CD14-positive monocyte (primary cell): ENCODE measurements around the gene TM2D1. TPM values are rescaled to one million over a fixed set of nuclear protein-coding genes. Genes with fewer than 3 reads are reported as not detected.

Experiments used
- DNase-seq, 3 donors: peaks; one replicate each; pipeline ENCODE4 v3.0.0-alpha.2; 2011 to 2022
- H2AFZ ChIP-seq: 2 replicates; pipeline ENCODE4 v1.6.0; 2012; ENCODE audit warnings: mild to moderate bottlenecking, low read depth, low read length, inconsistent platforms; ENCODE audit not compliant: insufficient read depth, poor library complexity, severe bottlenecking
- H3K27ac ChIP-seq, 2 donors: 1 replicate in 1 of 2; 2 replicates in 1 of 2; pipeline ENCODE4 v1.5.1; 2012 to 2013; ENCODE audit warnings: low read length in 2 of 2, control low read depth in 1 of 2, inconsistent platforms in 1 of 2, low read depth in 1 of 2, mild to moderate bottlenecking in 1 of 2
- H3K27me3 ChIP-seq, 2 donors: one replicate each; pipeline versions ENCODE4 v1.6.0 to v1.6.1; 2011 to 2013; ENCODE audit warnings: low read length in 2 of 2; ENCODE audit not compliant: control insufficient read depth in 2 of 2, insufficient read depth in 2 of 2
- H3K36me3 ChIP-seq, 2 donors: replicated peaks in 1 of 2; 1 replicate in 1 of 2; 2 replicates in 1 of 2; pipeline versions ENCODE4 v1.5.1 to v1.6.1; 2012 to 2013; ENCODE audit warnings: low read length in 2 of 2, control low read depth in 1 of 2, inconsistent platforms in 1 of 2, mild to moderate bottlenecking in 1 of 2; ENCODE audit not compliant: insufficient read depth in 2 of 2, control insufficient read depth in 1 of 2
- H3K4me1 ChIP-seq, 2 donors: 1 replicate in 1 of 2; 2 replicates in 1 of 2; pipeline versions ENCODE4 v1.5.1 to v1.6.1; 2012 to 2013; ENCODE audit warnings: low read length in 2 of 2, control low read depth in 1 of 2, inconsistent platforms in 1 of 2, mild to moderate bottlenecking in 1 of 2, moderate library complexity in 1 of 2; ENCODE audit not compliant: insufficient read depth in 2 of 2, control insufficient read depth in 1 of 2
- H3K4me2 ChIP-seq: replicated peaks from 2 replicates; pipeline ENCODE3; 2012; ENCODE audit warnings: low read length, moderate library complexity, mild to moderate bottlenecking; ENCODE audit not compliant: poor library complexity, severe bottlenecking; ENCODE audit errors: extremely low read depth
- H3K4me3 ChIP-seq, 3 experiments: fragments of 200-600 bp in 1 of 3; sonication (generic) in 1 of 3; replicated peaks in 1 of 3; 1 replicate in 2 of 3; 2 replicates in 1 of 3; pipeline ENCODE4 v1.5.1; 2011 to 2013; ENCODE audit warnings: low read length in 3 of 3, mild to moderate bottlenecking in 3 of 3, control low read depth in 2 of 3, low read depth in 2 of 3, inconsistent platforms in 1 of 3, moderate library complexity in 1 of 3
- H3K79me2 ChIP-seq: 2 replicates; pipeline ENCODE4 v1.6.0; 2012; ENCODE audit warnings: mild to moderate bottlenecking, control low read depth, inconsistent platforms, low read length, moderate library complexity; ENCODE audit not compliant: insufficient read depth
- H3K9ac ChIP-seq: 2 replicates; pipeline ENCODE4 v1.6.0; 2017; ENCODE audit warnings: low read length, mild to moderate bottlenecking; ENCODE audit not compliant: insufficient read depth, poor library complexity, severe bottlenecking
- H3K9me3 ChIP-seq, 2 donors: replicated peaks in 1 of 2; 1 replicate in 1 of 2; 2 replicates in 1 of 2; pipeline versions ENCODE4 v1.5.1 to v1.6.1; 2012 to 2013; ENCODE audit warnings: low read length in 2 of 2, control low read depth in 1 of 2; ENCODE audit not compliant: control insufficient read depth in 1 of 2, insufficient read depth in 1 of 2
- H4K20me1 ChIP-seq: 2 replicates; pipeline ENCODE4 v1.6.0; 2012; ENCODE audit warnings: mild to moderate bottlenecking, low read length, control low read depth, moderate library complexity; ENCODE audit not compliant: insufficient read depth
- H3K27ac Mint-ChIP-seq, 7 donors: one replicate each; pipeline ENCODE4 v1.8.0; 2020; ENCODE audit warnings: mild to moderate bottlenecking in 7 of 7, mixed read lengths in 7 of 7, moderate library complexity in 6 of 7, inconsistent platforms in 2 of 7
- H3K27me3 Mint-ChIP-seq, 3 donors: one replicate each; pipeline ENCODE4 v1.8.0; 2021 to 2022; ENCODE audit warnings: low read depth in 3 of 3, mild to moderate bottlenecking in 3 of 3, mixed read lengths in 3 of 3, moderate library complexity in 3 of 3, inconsistent platforms in 1 of 3
- H3K36me3 Mint-ChIP-seq, 2 donors: one replicate each; pipeline ENCODE4 v1.8.0; 2020; ENCODE audit warnings: mixed read lengths in 2 of 2, inconsistent platforms in 1 of 2, mild to moderate bottlenecking in 1 of 2
- H3K4me1 Mint-ChIP-seq: one replicate; pipeline ENCODE4 v1.8.0; 2020; ENCODE audit warnings: mild to moderate bottlenecking, mixed read lengths
- H3K4me3 Mint-ChIP-seq, 2 donors: one replicate each; pipeline ENCODE4 v1.8.0; 2020; ENCODE audit warnings: mild to moderate bottlenecking in 2 of 2, mixed read lengths in 2 of 2, moderate library complexity in 1 of 2
- H3K9me3 Mint-ChIP-seq, 7 donors: one replicate each; pipeline ENCODE4 v1.8.0; 2020 to 2022; ENCODE audit warnings: mixed read lengths in 7 of 7, mild to moderate bottlenecking in 6 of 7, moderate library complexity in 6 of 7, inconsistent platforms in 2 of 7
- WGBS: methylation state at CpG from one replicate; pipeline ENCODE4 v1.1.5; 2013; ENCODE audit warnings: missing lambda C conversion rate; ENCODE audit not compliant: insufficient coverage; 5-methylcytosine and 5-hydroxymethylcytosine counted together
- intact Hi-C, 2 donors: fragments of 100-400 bp; cut with micrococcal nuclease; formaldehyde crosslinking; loops; one replicate each; pipeline versions ENCODE4 v1.15.0 to v1.15.1; 2023
- polyA plus RNA-seq, 3 donors: library from polyadenylated mRNA; depleted of rRNA in 1 of 3; unstranded in 2 of 3; stranded (reverse) in 1 of 3; fragments of 300-500 nt in 2 of 3; fragments of >200 nt in 1 of 3; fragmentation: Illumina TruSeq in 2 of 3; gene quantifications; 1 replicate in 2 of 3; 2 replicates in 1 of 3; pipeline ENCODE4 v1.2.3, GENCODE V29; 2012 to 2021
- TF ChIP-seq, protein P1 (sequence below): fragments of 200-600 bp; IDR thresholded peaks from one replicate; pipeline ENCODE4 v1.8.0; 2022; ENCODE audit warnings: antibody characterized with exemption, mild to moderate bottlenecking

Gene TM2D1
- polyA plus RNA-seq, 3 donors: 32.6 to 46.6 (median 41.8) TPM

DNA sequence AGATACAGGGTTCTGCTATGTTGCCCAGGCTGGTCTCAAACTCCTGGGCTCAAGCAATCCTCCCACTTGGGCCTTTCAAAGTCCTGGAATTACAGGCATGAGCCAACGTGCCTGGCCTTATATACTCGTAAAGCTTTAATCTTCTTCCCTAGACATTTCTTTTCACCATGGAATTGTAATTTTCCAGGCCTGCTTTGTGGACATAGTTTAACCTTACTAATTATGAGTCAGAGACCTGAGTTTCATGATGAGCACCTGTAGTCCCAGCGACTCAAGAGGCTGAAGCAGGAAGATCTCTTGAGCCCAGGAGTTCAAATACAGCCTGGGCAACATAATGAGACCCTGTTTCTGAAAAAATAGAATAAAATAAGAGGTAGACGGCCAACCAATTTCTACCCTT, 29.6 kb upstream of the TM2D1 start:
- Mint-ChIP-seq H3K4me1 (no peaks in the 10 kb centered on the region), H3K4me3 (no peak overlapping the region), H3K27me3 (peaks cover 0 to 2% (median 0%) of the 10 kb centered on the region in 3 donors), H3K9me3 (peaks cover 0 to 2% (median 0%) of the 10 kb centered on the region in 7 donors), H3K27ac (no peak overlapping the region), H3K36me3 (no peaks in the 10 kb centered on the region)
- no peaks in the 10 kb centered on the region for H4K20me1 ChIP-seq
- H3K27ac ChIP-seq: no peak overlapping the region
- intact Hi-C loops: no loop called here
- H3K4me3 ChIP-seq: no peak overlapping the region
- no peaks in the 10 kb centered on the region for H3K27me3 ChIP-seq
- no peaks in the 10 kb centered on the region for H3K9me3 ChIP-seq
- H3K79me2 ChIP-seq: no peaks in the 10 kb centered on the region
- H3K36me3 ChIP-seq: no peaks in the 10 kb centered on the region
- TF ChIP-seq, protein P1, sequence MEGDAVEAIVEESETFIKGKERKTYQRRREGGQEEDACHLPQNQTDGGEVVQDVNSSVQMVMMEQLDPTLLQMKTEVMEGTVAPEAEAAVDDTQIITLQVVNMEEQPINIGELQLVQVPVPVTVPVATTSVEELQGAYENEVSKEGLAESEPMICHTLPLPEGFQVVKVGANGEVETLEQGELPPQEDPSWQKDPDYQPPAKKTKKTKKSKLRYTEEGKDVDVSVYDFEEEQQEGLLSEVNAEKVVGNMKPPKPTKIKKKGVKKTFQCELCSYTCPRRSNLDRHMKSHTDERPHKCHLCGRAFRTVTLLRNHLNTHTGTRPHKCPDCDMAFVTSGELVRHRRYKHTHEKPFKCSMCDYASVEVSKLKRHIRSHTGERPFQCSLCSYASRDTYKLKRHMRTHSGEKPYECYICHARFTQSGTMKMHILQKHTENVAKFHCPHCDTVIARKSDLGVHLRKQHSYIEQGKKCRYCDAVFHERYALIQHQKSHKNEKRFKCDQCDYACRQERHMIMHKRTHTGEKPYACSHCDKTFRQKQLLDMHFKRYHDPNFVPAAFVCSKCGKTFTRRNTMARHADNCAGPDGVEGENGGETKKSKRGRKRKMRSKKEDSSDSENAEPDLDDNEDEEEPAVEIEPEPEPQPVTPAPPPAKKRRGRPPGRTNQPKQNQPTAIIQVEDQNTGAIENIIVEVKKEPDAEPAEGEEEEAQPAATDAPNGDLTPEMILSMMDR: no peak
- DNase-seq: no peak
- H3K4me2 ChIP-seq: no peak overlapping the region
- H3K4me1 ChIP-seq: no peaks in the 10 kb centered on the region
- no peak overlapping the region for H2AFZ ChIP-seq
- H3K9ac ChIP-seq: no peak overlapping the region
- 100% methylated on average over 2 of the region's 4 CpGs for WGBS

DNA sequence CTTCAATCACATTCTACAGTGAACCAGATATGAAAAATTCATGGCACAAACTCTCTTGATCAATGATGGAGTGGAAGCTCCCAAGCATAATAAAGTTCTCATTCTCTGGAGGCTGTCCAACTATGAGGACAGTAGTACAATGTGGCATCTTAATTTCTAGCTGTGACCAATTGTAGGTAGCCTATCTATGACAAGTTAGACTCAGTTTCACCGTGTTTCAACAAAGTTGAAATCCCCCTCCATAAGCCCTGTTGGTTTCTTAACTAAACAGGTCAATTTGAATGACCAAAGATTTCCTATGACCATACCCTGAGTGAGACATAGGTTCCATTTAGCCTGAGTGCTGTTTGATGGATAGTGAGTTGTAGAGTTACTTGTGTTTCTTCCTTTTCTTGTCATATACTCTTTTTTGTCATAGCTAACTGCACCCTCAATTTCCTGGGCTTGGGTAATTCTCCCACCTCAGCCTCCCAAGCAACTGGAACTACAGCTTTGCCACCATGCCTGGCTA, 29.1 kb upstream of the TM2D1 start:
- no peak for DNase-seq
- H3K27ac ChIP-seq: no peak overlapping the region
- H2AFZ ChIP-seq: no peak overlapping the region
- H3K27me3 ChIP-seq: no peaks in the 10 kb centered on the region
- no peaks in the 10 kb centered on the region for H3K9me3 ChIP-seq
- no CpG with 5 or more reads among the region's 1 CpG for WGBS
- no peaks in the 10 kb centered on the region for H3K36me3 ChIP-seq
- Mint-ChIP-seq H3K27ac (no peak overlapping the region), H3K27me3 (peaks cover 0 to 2% (median 0%) of the 10 kb centered on the region in 3 donors), H3K4me3 (no peak overlapping the region), H3K4me1 (no peaks in the 10 kb centered on the region), H3K9me3 (peaks cover 0 to 2% (median 0%) of the 10 kb centered on the region in 7 donors), H3K36me3 (no peaks in the 10 kb centered on the region)
- H3K79me2 ChIP-seq: no peaks in the 10 kb centered on the region
- intact Hi-C loops: no loop called here
- H3K9ac ChIP-seq: no peak overlapping the region
- H3K4me3 ChIP-seq: no peak overlapping the region
- no peaks in the 10 kb centered on the region for H3K4me1 ChIP-seq
- TF ChIP-seq, protein P1: no peak
- no peak overlapping the region for H3K4me2 ChIP-seq
- no peaks in the 10 kb centered on the region for H4K20me1 ChIP-seq
